GM12873 (cell line): ENCODE data around the gene ARID1B.

Experiments
- TF ChIP-seq, protein P1 (sequence below): IDR thresholded peaks from 2 replicates; pipeline ENCODE4 v1.5.1; 2012; ENCODE audit warnings: low read depth, mild to moderate bottlenecking, moderate library complexity, low read length, control low read depth; ENCODE audit not compliant: insufficient read depth; ENCODE audit errors: missing control alignments

Gene ARID1B

DNA sequence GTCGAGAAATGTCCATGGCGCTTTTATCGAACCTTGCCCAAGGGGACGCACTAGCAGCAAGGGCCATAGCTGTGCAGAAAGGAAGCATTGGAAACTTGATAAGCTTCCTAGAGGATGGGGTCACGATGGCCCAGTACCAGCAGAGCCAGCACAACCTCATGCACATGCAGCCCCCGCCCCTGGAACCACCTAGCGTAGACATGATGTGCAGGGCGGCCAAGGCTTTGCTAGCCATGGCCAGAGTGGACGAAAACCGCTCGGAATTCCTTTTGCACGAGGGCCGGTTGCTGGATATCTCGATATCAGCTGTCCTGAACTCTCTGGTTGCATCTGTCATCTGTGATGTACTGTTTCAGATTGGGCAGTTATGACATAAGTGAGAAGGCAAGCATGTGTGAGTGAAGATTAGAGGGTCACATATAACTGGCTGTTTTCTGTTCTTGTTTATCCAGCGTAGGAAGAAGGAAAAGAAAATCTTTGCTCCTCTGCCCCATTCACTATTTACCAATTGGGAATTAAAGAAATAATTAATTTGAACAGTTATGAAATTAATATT is 430.4 kb downstream of the ARID1B start:
- TF ChIP-seq, protein P1, sequence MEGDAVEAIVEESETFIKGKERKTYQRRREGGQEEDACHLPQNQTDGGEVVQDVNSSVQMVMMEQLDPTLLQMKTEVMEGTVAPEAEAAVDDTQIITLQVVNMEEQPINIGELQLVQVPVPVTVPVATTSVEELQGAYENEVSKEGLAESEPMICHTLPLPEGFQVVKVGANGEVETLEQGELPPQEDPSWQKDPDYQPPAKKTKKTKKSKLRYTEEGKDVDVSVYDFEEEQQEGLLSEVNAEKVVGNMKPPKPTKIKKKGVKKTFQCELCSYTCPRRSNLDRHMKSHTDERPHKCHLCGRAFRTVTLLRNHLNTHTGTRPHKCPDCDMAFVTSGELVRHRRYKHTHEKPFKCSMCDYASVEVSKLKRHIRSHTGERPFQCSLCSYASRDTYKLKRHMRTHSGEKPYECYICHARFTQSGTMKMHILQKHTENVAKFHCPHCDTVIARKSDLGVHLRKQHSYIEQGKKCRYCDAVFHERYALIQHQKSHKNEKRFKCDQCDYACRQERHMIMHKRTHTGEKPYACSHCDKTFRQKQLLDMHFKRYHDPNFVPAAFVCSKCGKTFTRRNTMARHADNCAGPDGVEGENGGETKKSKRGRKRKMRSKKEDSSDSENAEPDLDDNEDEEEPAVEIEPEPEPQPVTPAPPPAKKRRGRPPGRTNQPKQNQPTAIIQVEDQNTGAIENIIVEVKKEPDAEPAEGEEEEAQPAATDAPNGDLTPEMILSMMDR, result no peak

DNA sequence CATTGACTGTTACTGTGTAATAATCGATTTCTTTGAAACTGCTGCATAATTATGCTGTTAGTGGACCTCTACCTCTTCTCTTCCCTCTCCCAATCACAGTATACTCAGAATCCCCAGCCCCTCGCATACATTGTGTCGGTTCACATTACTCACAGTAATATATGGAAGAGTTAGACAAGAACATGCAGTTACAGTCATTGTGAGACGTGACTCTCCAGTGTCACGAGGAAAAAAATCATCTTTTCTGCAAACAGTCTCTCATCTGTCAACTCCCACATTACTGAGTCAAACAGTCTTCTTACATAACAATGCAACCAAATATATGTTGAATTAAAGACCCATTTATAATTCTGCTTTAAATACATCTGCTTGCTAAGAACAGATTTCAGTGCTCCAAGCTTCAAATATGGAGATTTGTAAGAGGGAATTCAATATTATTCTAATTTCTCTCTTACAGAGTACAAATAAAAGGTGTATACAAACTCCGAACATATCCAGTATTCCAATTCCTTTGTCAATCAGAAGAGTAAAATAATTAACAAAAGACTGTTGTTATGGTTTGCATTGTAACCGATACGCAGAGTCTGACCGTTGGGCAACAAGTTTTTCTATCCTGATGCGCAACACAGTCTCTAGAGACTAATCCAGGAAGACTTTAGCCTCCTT is 432.8 kb downstream of the ARID1B start:
- TF ChIP-seq, protein P1, result no peak

DNA sequence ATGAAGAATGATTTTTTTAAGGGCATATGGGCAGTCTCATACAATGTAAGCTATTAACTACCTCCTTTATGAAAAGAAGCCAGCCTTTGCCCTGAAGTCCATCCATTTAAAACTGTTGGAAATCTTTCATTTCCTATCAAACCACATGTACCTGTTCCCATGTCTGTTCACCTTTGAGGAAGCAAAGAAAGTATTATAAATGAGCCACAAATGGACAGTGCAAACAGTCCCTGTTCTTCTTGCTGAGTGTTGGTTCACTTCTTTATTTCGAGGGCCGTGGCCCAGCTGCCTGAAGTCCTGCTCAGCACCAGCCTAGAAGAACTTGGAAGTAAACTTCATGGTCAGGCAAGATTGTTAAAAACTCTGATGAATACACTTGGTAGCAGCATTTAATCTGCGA is 433.8 kb downstream of the ARID1B start:
- TF ChIP-seq, protein P1, result no peak

DNA sequence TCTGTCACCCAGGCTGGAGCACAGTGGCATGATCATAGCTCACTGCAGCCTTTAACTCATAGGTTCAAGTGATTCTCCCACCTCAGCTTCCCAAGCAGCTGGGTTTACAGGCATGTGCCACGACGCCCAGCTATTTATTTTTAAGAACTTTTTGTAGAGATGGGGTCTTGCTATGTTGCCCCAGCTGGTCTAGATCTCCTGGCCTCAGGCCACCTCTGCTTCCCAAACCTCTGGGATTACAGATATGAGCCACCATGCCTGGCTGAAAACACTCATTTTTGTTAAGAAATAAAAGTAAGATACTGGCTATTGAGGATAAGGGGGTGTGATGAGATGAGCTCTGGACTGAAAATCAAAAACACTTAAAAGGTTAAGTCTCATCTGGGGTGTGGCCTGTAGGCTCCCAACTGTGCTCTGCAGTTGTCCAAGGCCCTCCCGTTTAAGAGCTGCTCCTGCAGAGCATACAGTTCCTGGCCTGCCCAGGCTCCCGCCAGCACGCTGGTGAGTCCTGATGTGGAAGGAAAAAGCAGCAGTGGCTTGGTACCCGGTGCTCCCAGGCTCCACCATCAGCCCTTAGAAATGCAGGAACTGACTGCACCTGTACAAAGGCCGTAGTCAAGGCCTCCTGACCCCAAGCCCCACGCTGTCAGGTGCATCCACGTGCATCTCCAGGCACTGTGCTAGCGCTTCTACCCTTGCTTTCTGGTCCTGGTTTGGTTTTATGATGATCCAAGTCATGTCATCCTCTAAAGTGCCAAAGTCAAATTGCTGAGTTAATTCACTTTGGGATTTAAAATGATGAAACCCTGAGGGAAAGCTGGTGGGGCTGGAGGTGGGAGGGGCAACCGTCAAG is 434.7 kb downstream of the ARID1B start:
- TF ChIP-seq, protein P1, result no peak

DNA sequence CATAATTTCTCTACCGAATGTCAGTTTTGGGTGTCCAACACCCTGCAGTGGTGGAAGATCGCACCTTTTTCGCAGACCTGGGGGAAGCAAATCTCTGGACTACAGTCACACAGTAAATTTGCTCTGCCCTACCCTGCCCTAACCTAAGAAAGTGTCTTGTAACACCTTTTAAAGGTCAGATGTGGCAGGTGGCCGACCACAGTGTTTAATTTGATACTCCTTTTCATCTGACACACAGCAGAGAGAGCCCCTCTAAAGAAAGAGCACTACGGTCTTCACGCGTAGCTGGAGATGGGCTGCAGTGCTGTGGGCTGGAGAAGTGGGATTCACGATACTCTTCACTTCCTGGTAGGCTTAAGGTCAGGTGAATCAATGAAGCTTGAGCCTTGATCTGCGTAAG is 436.2 kb downstream of the ARID1B start:
- TF ChIP-seq, protein P1, result no peak

DNA sequence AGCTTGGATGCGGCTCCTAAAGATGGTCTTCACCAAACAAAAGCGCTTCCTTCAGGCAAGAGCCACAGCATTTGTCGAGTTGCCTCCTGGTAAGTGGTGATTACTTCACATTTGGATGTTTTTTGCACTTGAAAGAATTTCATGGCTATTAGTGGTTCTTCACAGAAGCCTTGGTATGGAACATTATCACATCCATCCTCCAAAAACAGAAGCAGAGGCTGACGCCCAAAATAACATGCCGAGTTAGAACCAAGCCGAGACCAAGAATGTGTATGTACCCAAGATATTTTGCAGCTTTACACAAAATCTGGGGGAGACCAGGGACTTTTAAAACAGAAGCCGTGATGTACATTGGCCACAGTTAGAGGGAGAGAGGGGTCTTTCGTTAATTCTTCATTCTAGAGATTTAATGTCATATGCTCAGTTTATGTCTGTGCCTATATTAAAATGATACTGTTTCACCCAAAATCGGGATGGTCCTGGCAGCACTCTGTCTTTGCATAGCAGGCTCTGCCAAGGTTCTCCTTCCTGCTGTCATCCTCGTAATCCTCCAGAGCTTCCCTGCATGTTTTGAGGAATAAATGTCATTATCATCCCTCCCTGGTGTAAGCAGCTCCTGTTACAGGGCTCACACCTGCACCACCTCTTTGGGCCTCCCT is 436.9 kb downstream of the ARID1B start:
- TF ChIP-seq, protein P1, result no peak

DNA sequence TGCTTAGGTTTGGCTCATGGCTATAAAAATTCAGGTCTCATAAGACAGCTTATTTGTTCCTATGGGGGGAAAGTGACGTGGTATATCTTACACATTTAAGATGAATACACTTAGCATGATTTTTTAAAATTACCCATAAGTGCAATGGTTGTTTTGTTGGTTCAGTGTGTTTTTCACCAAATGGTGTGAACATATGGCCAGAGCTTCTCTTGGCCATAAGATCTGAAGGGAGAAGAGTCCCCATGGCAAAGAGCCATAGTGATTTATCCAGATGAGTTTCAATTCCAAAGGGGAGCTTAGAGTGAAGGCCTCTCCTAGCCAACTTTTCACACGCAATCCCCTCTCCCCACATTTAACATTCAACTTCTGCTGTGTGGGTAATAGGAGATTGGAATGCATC is 438.5 kb downstream of the ARID1B start:
- TF ChIP-seq, protein P1, result no peak
